HEK293 (cell line): ENCODE data around the gene NAT8L.

ENCODE experiments used
- CTCF ChIA-PET: fragments of 350-600 bp; formaldehyde crosslinking; extraction: SDS; loops from one replicate; lab custom pipeline; 2021; ENCODE audit warnings: antibody characterized with exemption; lab: Yijun Ruan, JAX
- POLR2A ChIA-PET: fragments of 300-600 bp; formaldehyde crosslinking; extraction: SDS; loops from one replicate; lab custom pipeline; 2020; ENCODE audit warnings: antibody characterized with exemption, inconsistent platforms; lab: Yijun Ruan, JAX
- H3K27ac ChIP-seq: fragments of 200-500 bp; sonication (Bioruptor generic); 2 replicates; pipeline ENCODE4 v1.5.1; 2014; ENCODE audit warnings: low read depth, low read length, control low read depth, inconsistent platforms; ENCODE audit errors: extremely low read depth
- H3K36me3 ChIP-seq, 2 experiments: fragments of 200-500 bp in 1 of 2; sonication (Bioruptor generic) in 1 of 2; 1 replicate in 1 of 2; 2 replicates in 1 of 2; pipeline ENCODE4 v1.5.1; 2014 to 2017; ENCODE audit warnings: inconsistent platforms in 2 of 2, low read length in 2 of 2; ENCODE audit not compliant: control insufficient read depth in 2 of 2, insufficient read depth in 1 of 2
- H3K4me1 ChIP-seq: fragments of 200-500 bp; sonication (Bioruptor generic); 2 replicates; pipeline ENCODE4 v1.5.1; 2014; ENCODE audit warnings: mild to moderate bottlenecking, low read length, inconsistent platforms; ENCODE audit not compliant: control insufficient read depth, insufficient read depth
- H3K4me3 ChIP-seq: 2 replicates; pipeline ENCODE4 v1.5.1; 2011; ENCODE audit warnings: low read depth, mild to moderate bottlenecking, control low read depth, low read length, moderate library complexity
- H3K9me3 ChIP-seq: fragments of 200-500 bp; sonication (Bioruptor generic); 2 replicates; pipeline ENCODE4 v1.5.1; 2014; ENCODE audit warnings: low read depth, low read length, inconsistent platforms; ENCODE audit not compliant: control insufficient read depth, insufficient read depth
- GLI2 ChIP-seq: fragments of 450-650 bp; formaldehyde crosslinking; IDR thresholded peaks from 2 replicates; pipeline ENCODE4; 2017; ENCODE audit warnings: missing biosample characterization, missing genetic modification characterization, low read depth, borderline replicate concordance
- KLF1 ChIP-seq: fragments of 450-650 bp; formaldehyde crosslinking; IDR thresholded peaks from 2 replicates; pipeline ENCODE4 v1.5.1; 2016; ENCODE audit warnings: missing biosample characterization, missing genetic modification characterization
- OVOL3 ChIP-seq: fragments of 450-650 bp; formaldehyde crosslinking; IDR thresholded peaks from 2 replicates; pipeline ENCODE4 v1.5.1; 2016; ENCODE audit warnings: missing biosample characterization, missing genetic modification characterization
- ZBTB8A ChIP-seq: fragments of 450-650 bp; formaldehyde crosslinking; IDR thresholded peaks from 2 replicates; pipeline ENCODE4 v1.5.1; 2016; ENCODE audit warnings: missing biosample characterization, missing genetic modification characterization
- ZIC2 ChIP-seq: fragments of 450-650 bp; formaldehyde crosslinking; IDR thresholded peaks from 2 replicates; pipeline ENCODE4 v1.5.1; 2016; ENCODE audit warnings: missing biosample characterization, missing genetic modification characterization
- ZNF169 ChIP-seq: fragments of 450-650 bp; formaldehyde crosslinking; IDR thresholded peaks from 2 replicates; pipeline ENCODE4 v1.5.1; 2016; ENCODE audit warnings: missing biosample characterization, missing genetic modification characterization
- ZNF184 ChIP-seq: fragments of 450-650 bp; IDR thresholded peaks from 2 replicates; pipeline ENCODE4 v1.5.1; 2018; ENCODE audit warnings: missing biosample characterization, mild to moderate bottlenecking, missing genetic modification characterization
- ZNF19 ChIP-seq: fragments of 450-650 bp; formaldehyde crosslinking; IDR thresholded peaks from 2 replicates; pipeline ENCODE4; 2016; ENCODE audit warnings: missing biosample characterization, missing genetic modification characterization, low read depth
- ZNF214 ChIP-seq: fragments of 450-650 bp; formaldehyde crosslinking; IDR thresholded peaks from 2 replicates; pipeline ENCODE4 v1.5.1; 2017; ENCODE audit warnings: missing biosample characterization, mild to moderate bottlenecking, missing genetic modification characterization, borderline replicate concordance
- ZNF274 ChIP-seq, 2 experiments: fragments of 200-500 bp in 1 of 2; fragments of 450-650 bp in 1 of 2; sonication (Bioruptor generic) in 1 of 2; formaldehyde crosslinking in 1 of 2; IDR thresholded peaks; 2 replicates each; pipeline versions ENCODE4 v1.5.1 to v1.6.1; 2014 to 2016; ENCODE audit warnings: borderline replicate concordance in 1 of 2, inconsistent platforms in 1 of 2, low read length in 1 of 2, missing biosample characterization in 1 of 2, missing genetic modification characterization in 1 of 2
- ZNF416 ChIP-seq: fragments of 450-650 bp; formaldehyde crosslinking; IDR thresholded peaks from 2 replicates; pipeline ENCODE4 v1.5.1; 2016; ENCODE audit warnings: missing biosample characterization, missing genetic modification characterization
- ZNF433 ChIP-seq: fragments of 450-650 bp; formaldehyde crosslinking; IDR thresholded peaks from 2 replicates; pipeline ENCODE4 v1.5.1; 2016; ENCODE audit warnings: missing biosample characterization, missing genetic modification characterization, low read depth
- ZNF544 ChIP-seq: fragments of 450-650 bp; formaldehyde crosslinking; IDR thresholded peaks from 2 replicates; pipeline ENCODE4 v1.5.0; 2017; ENCODE audit warnings: missing biosample characterization, missing genetic modification characterization
- ZNF549 ChIP-seq: fragments of 450-650 bp; IDR thresholded peaks from 2 replicates; pipeline ENCODE4 v1.5.1; 2018; ENCODE audit warnings: missing biosample characterization, missing genetic modification characterization, mild to moderate bottlenecking, inconsistent platforms, moderate library complexity
- ZNF558 ChIP-seq: fragments of 450-650 bp; formaldehyde crosslinking; IDR thresholded peaks from 2 replicates; pipeline ENCODE4 v1.5.1; 2016; ENCODE audit warnings: missing biosample characterization, missing genetic modification characterization
- ZNF561 ChIP-seq: fragments of 450-650 bp; IDR thresholded peaks from 2 replicates; pipeline ENCODE4 v1.5.1; 2018; ENCODE audit warnings: missing biosample characterization, missing genetic modification characterization, borderline replicate concordance
- ZNF585B ChIP-seq: fragments of 450-650 bp; formaldehyde crosslinking; IDR thresholded peaks from 2 replicates; pipeline ENCODE4 v1.5.1; 2016; ENCODE audit warnings: missing biosample characterization, missing genetic modification characterization
- ZNF624 ChIP-seq: fragments of 450-650 bp; formaldehyde crosslinking; IDR thresholded peaks from 2 replicates; pipeline ENCODE4 v1.5.1; 2017; ENCODE audit warnings: missing biosample characterization, missing genetic modification characterization
- ZNF76 ChIP-seq: fragments of 450-650 bp; formaldehyde crosslinking; IDR thresholded peaks from 2 replicates; pipeline ENCODE4; 2016; ENCODE audit warnings: low read depth, missing biosample characterization, missing genetic modification characterization, borderline replicate concordance
- ZNF837 ChIP-seq: fragments of 450-650 bp; formaldehyde crosslinking; IDR thresholded peaks from 2 replicates; pipeline ENCODE4 v1.5.1; 2016; ENCODE audit warnings: missing biosample characterization, missing genetic modification characterization
- TF ChIP-seq, protein P1 (sequence below): fragments of 450-650 bp; IDR thresholded peaks from 2 replicates; pipeline ENCODE4 v1.5.1; 2018; ENCODE audit warnings: missing biosample characterization, missing genetic modification characterization
- TF ChIP-seq, protein P2 (sequence below): fragments of 450-650 bp; formaldehyde crosslinking; IDR thresholded peaks from 2 replicates; pipeline ENCODE4 v1.5.1; 2016; ENCODE audit warnings: missing biosample characterization, missing genetic modification characterization
- TF ChIP-seq, protein P3 (sequence below): fragments of 450-650 bp; formaldehyde crosslinking; IDR thresholded peaks from 2 replicates; pipeline ENCODE4 v1.5.1; 2017; ENCODE audit warnings: missing biosample characterization, missing genetic modification characterization
- TF ChIP-seq, protein P4 (sequence below): fragments of 450-650 bp; formaldehyde crosslinking; IDR thresholded peaks from 2 replicates; pipeline ENCODE4 v1.5.1; 2016; ENCODE audit warnings: missing biosample characterization, missing genetic modification characterization

Gene NAT8L

DNA sequence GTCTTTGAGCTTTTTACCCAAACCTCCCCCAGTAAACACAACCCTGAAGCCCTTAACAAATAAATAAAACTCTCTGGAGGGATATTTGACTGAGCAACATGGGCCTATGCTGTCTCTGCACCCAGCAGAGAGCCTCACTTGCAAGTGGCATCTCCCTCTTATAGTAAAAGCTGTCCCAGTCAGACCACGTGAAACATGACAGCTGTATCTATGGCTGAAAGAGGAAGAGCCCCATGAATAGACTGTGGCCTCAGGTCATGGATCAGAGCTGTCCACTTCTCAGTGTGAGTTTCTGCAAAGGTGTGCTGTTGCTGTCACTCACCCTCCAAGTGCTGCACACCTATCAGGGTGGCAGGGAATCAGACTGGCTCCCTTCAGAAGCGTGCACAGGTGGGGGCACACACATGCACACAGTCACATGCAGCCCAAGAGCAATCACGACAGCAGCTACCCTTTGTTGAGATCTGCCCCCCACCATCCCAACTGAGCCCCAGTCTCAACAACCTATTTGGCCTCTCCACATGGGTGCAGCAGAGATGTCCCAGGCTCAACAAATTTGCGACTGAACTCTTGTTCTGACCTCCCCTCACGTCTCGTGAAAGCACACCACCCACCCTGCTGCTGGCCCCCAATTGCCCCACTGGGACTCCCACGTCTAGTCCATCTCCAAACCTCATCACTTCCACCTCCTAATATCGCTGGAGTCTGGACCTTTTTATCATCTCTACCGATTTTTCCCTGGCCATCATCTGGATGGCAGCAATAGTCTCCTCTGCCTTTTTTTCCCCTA, 45.6 kb downstream of the NAT8L start:
- no peak overlapping the region for H3K27ac ChIP-seq
- POLR2A ChIA-PET, result no interaction called here
- CTCF ChIA-PET, result interaction anchor here (0.6 kb wide), 1 partner anchor 17 kb away, joined by 5 read pairs; no protein-coding TSS in a partner anchor

DNA sequence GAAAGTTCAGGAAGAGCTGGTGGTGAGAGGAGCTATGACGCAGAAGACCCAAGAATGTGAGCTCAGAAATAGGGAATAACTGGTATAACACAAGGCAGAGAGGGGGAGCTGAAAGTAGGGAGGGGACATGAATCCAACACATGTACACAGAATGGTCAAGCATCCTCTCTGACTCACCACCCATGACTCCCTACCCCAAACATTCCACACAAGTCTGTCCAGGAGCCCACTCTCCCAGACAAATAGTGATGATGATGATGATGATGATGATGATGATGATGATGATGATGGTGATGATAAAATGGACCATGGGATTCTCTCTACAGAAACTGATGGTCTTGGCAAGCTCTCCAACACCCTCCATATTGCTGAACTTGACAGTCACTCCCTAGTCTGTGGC, 46.4 kb downstream of the NAT8L start:
- H3K36me3 ChIP-seq, result no peaks in the 10 kb centered on the region
- POLR2A ChIA-PET, result no interaction called here
- no peak overlapping the region for H3K27ac ChIP-seq
- TF ChIP-seq, protein P1, sequence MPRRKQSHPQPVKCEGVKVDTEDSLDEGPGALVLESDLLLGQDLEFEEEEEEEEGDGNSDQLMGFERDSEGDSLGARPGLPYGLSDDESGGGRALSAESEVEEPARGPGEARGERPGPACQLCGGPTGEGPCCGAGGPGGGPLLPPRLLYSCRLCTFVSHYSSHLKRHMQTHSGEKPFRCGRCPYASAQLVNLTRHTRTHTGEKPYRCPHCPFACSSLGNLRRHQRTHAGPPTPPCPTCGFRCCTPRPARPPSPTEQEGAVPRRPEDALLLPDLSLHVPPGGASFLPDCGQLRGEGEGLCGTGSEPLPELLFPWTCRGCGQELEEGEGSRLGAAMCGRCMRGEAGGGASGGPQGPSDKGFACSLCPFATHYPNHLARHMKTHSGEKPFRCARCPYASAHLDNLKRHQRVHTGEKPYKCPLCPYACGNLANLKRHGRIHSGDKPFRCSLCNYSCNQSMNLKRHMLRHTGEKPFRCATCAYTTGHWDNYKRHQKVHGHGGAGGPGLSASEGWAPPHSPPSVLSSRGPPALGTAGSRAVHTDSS (tag by site-specific recombination), result peak; percentile 94
- no peak for TF ChIP-seq ZNF169
- TF ChIP-seq, all 188 proteins: peak for 1
- Histone ChIP-seq H3K4me3 (no peak overlapping the region), H3K4me1 (no peaks in the 10 kb centered on the region), H3K9me3 (no peaks in the 10 kb centered on the region)
- CTCF ChIA-PET, result no interaction called here

More for the DNA sequence above, 45.6 kb downstream of the NAT8L start:
- no peaks in the 10 kb centered on the region for H3K4me1 ChIP-seq
- H3K36me3 ChIP-seq, result no peaks in the 10 kb centered on the region
- TF ChIP-seq ZNF549 (tag by site-specific recombination), result no peak
- no peak for TF ChIP-seq ZNF416 (tag by site-specific recombination)
- TF ChIP-seq GLI2 (tag by site-specific recombination), result no peak
- no peak for TF ChIP-seq ZBTB8A (tag by site-specific recombination)
- no peak for TF ChIP-seq ZNF561 (tag by site-specific recombination)
- no peak for TF ChIP-seq ZNF433
- TF ChIP-seq, protein P2, sequence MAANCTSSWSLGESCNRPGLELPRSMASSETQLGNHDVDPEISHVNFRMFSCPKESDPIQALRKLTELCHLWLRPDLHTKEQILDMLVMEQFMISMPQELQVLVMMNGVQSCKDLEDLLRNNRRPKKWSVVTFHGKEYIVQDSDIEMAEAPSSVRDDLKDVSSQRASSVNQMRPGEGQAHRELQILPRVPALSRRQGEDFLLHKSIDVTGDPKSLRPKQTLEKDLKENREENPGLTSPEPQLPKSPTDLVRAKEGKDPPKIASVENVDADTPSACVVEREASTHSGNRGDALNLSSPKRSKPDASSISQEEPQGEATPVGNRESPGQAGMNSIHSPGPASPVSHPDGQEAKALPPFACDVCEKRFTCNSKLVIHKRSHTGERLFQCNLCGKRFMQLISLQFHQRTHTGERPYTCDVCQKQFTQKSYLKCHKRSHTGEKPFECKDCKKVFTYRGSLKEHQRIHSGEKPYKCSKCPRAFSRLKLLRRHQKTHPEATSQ (tag by site-specific recombination), result no peak
- no peak for TF ChIP-seq ZNF544 (tag by site-specific recombination)
- TF ChIP-seq ZNF624, result no peak
- no peak for TF ChIP-seq ZNF585B (tag by site-specific recombination)
- TF ChIP-seq ZIC2 (tag by site-specific recombination), result no peak
- H3K9me3 ChIP-seq, result no peaks in the 10 kb centered on the region
- no peak overlapping the region for H3K4me3 ChIP-seq

DNA sequence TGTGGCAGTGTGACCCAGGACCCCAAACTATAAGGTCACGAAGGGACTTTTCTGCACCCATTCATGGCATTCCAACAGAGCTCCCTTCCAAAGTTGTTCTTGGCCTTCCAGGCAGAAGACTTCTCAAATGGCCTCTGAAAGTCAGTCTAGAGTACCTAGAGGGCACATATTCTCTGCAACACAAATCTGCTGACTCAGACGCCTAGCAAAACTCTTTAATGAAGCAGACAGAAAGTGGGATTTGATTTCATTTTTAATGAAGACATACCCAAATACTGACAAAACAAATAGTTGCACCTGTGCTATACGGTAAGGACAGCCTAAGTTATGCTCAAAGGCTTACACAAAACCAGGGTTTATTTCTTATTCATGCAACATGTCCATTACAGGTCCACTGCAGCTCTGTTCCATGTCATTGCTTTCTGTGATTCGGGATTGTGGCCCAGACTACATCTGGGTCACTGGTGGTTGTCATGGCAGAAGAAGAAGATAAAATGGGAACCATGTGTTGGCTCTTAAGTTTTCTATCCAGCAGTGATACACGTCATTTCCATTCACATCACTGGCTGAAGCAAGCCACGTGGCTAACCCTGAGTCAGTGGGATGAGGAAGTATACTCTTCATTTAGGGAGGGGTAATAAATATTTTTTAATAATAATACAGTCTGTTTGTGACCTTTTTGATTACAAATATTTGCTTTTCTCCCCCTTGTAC, 57.7 kb downstream of the NAT8L start:
- Histone ChIP-seq H3K4me3 (no peak overlapping the region), H3K27ac (no peak overlapping the region), H3K4me1 (no peaks in the 10 kb centered on the region), H3K9me3 (no peaks in the 10 kb centered on the region), H3K36me3 (no peaks in the 10 kb centered on the region)
- POLR2A ChIA-PET, result no interaction called here
- CTCF ChIA-PET, result interaction anchor here (0.5 kb wide), 1 partner anchor 102 kb away, joined by 7 read pairs; no protein-coding TSS in a partner anchor
- TF ChIP-seq, protein P3, sequence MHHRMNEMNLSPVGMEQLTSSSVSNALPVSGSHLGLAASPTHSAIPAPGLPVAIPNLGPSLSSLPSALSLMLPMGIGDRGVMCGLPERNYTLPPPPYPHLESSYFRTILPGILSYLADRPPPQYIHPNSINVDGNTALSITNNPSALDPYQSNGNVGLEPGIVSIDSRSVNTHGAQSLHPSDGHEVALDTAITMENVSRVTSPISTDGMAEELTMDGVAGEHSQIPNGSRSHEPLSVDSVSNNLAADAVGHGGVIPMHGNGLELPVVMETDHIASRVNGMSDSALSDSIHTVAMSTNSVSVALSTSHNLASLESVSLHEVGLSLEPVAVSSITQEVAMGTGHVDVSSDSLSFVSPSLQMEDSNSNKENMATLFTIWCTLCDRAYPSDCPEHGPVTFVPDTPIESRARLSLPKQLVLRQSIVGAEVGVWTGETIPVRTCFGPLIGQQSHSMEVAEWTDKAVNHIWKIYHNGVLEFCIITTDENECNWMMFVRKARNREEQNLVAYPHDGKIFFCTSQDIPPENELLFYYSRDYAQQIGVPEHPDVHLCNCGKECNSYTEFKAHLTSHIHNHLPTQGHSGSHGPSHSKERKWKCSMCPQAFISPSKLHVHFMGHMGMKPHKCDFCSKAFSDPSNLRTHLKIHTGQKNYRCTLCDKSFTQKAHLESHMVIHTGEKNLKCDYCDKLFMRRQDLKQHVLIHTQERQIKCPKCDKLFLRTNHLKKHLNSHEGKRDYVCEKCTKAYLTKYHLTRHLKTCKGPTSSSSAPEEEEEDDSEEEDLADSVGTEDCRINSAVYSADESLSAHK (tag by site-specific recombination), result no peak
- TF ChIP-seq ZNF274 (IDR thresholded peaks at IDR 0.05; ENCODE audit: low read length) (no peak), ZNF274 (tag by site-specific recombination; IDR thresholded peaks at IDR 0.05; ENCODE audit: borderline replicate concordance) (no peak), ZNF837 (tag by site-specific recombination) (no peak), ZNF558 (tag by site-specific recombination) (no peak), ZNF76 (tag by site-specific recombination) (no peak), KLF1 (tag by site-specific recombination) (no peak), ZNF184 (tag by site-specific recombination) (no peak), OVOL3 (no peak), ZNF19 (tag by site-specific recombination) (no peak), ZNF214 (no peak), ZBTB8A (tag by site-specific recombination) (no peak)
- TF ChIP-seq, protein P4, sequence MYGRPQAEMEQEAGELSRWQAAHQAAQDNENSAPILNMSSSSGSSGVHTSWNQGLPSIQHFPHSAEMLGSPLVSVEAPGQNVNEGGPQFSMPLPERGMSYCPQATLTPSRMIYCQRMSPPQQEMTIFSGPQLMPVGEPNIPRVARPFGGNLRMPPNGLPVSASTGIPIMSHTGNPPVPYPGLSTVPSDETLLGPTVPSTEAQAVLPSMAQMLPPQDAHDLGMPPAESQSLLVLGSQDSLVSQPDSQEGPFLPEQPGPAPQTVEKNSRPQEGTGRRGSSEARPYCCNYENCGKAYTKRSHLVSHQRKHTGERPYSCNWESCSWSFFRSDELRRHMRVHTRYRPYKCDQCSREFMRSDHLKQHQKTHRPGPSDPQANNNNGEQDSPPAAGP (tag by site-specific recombination), result no peak
